ENCODE measurements around the gene DUOX1.

DUOX1 gene

DNA sequence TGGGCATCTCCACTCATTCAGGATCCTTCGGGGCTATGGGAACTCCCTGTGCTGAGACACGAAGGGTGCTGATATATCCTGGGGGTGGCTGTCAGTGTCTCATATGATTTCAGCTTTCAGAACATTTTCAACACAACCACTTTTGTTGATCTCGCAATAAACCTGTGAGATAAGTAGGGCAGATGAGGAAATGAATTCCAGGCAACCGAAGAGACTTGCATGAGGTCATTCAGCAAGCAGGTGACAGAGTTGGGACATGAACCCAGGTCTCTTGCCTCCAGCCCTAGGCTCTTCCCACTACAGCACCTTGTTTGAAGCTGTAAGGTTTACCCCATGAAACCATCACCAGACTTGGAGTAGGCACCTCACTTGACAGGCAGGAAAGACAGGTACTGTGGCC is 16.6 kb downstream of the DUOX1 start:
- Histone ChIP-seq H3K9me3 (ENCODE audit: control insufficient read depth, insufficient read depth, low read depth, low read length) (no peaks in the 10 kb centered on the region), H3K27ac (ENCODE audit: low read depth, low read length) (no peak overlapping the region), H3K4me1 (ENCODE audit: control insufficient read depth, insufficient read depth, low read length) (peaks cover 7% of the 10 kb centered on the region; the same call in 1 of the 2 replicates), H3K36me3 (ENCODE audit: control insufficient read depth, insufficient read depth, low read length) (no peaks in the 10 kb centered on the region), H3K4me3 (ENCODE audit: low read depth, low read length) (no peak overlapping the region), H3K27me3 (ENCODE audit: control insufficient read depth, insufficient read depth, low read length) (peaks cover 4% of the 10 kb centered on the region; the same call in 1 of the 2 replicates), H3K9ac (ENCODE audit: low read length) (no peak overlapping the region)

DNA sequence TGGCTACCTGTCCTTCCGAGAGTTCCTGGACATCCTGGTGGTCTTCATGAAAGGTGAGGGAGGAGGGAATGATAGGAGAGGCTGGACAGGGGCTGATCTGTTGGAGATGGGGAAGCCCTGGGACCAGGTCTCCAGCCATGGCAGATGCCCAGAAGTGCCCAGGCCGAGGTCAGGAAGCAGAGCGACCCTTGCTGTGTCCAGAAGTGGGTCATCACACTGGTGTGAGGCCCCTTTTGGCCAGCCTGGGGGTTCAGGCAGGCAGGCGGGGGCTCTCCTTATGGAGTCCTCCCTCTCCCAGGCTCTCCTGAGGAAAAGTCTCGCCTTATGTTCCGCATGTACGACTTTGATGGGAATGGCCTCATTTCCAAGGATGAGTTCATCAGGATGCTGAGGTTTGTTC is 17.8 kb downstream of the DUOX1 start:
- H3K9me3 ChIP-seq (ENCODE audit: control insufficient read depth, insufficient read depth, low read depth, low read length): no peaks in the 10 kb centered on the region
- H3K27me3 ChIP-seq (ENCODE audit: control insufficient read depth, insufficient read depth, low read length): peaks cover 4% of the 10 kb centered on the region; the same call in 1 of the 2 replicates
- H3K4me1 ChIP-seq (ENCODE audit: control insufficient read depth, insufficient read depth, low read length): peaks cover 7% of the 10 kb centered on the region; the same call in 1 of the 2 replicates
- no peaks in the 10 kb centered on the region for H3K36me3 ChIP-seq (ENCODE audit: control insufficient read depth, insufficient read depth, low read length)
- H3K9ac ChIP-seq (ENCODE audit: low read length): no peak overlapping the region
- no peak overlapping the region for H3K4me3 ChIP-seq (ENCODE audit: low read depth, low read length)
- no peak overlapping the region for H3K27ac ChIP-seq (ENCODE audit: low read depth, low read length)

DNA sequence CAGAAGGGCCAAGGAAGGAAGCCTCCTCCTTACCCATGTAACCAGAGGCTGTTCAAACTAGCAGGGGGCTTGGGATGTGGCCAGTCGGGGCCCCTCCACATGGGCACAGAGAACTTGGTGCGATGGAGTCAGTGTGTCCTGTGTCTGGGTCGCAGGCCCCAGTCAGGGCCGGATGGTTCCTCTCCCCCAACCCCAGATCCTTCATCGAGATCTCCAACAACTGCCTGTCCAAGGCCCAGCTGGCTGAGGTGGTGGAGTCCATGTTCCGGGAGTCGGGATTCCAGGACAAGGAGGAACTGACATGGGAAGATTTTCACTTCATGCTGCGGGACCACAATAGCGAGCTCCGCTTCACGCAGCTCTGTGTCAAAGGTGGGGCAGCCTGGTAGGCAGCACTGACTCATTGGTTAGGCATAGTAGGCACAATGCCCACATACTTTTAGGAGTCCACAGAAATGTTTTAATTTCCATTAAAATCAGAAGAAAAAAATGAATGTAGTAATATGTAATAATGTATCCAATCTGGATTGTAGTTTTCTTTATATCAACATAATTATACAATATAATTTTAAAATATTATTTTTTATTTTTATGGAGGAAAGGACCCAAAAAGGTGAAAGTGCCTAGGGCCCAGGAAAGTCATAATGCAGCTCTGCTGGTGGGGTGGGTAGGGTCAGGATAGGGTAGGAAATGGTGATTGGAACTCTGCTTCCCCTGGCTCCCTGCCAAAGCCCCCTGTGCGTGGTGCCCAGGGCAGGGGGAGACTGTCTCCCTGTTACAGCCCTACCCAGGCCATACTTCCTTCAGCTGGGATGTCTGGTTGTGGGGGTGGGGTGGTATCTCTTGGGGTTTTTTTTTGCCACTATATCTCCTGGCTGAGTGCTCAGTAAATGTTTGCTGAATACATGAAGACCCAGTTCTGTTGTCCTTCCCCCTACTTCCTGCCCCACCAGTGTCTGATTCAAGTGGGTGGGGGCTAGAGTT is 18.6 kb downstream of the DUOX1 start:
- H3K27ac ChIP-seq (ENCODE audit: low read depth, low read length): no peak overlapping the region

DNA sequence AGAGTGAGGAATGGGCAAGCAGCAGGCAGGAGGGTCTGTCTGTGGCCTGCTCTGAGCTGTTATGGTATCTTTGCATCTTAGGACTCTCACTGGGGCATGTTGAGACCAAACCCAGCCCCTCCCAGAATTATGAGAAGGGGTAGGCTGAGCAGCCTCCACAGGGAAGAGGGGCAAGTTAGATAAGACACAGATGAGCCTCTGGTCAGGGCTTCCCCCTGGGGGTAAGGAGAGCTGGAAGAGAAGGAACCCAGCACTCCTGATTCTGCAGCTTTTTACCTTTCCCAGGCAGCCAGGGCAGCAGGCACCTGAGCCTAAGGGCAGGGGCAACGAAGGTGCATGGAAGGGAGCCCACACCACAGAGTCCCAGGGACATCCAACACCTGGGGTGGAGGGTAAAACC is 19.3 kb downstream of the DUOX1 start:
- H3K27ac ChIP-seq (ENCODE audit: low read depth, low read length): no peak overlapping the region
- peaks cover 4% of the 10 kb centered on the region; the same call in 1 of the 2 replicates for H3K27me3 ChIP-seq (ENCODE audit: control insufficient read depth, insufficient read depth, low read length)
- no peak overlapping the region for H3K9ac ChIP-seq (ENCODE audit: low read length)
- no peak overlapping the region for H3K4me3 ChIP-seq (ENCODE audit: low read depth, low read length)
- H3K4me1 ChIP-seq (ENCODE audit: control insufficient read depth, insufficient read depth, low read length): peaks cover 7% of the 10 kb centered on the region; the same call in 1 of the 2 replicates
- H3K9me3 ChIP-seq (ENCODE audit: control insufficient read depth, insufficient read depth, low read depth, low read length): no peaks in the 10 kb centered on the region
- H3K36me3 ChIP-seq (ENCODE audit: control insufficient read depth, insufficient read depth, low read length): no peaks in the 10 kb centered on the region

More for the DNA sequence above, 18.6 kb downstream of the DUOX1 start:
- no peak overlapping the region for H3K4me3 ChIP-seq (ENCODE audit: low read depth, low read length)
- no peak overlapping the region for H3K9ac ChIP-seq (ENCODE audit: low read length)
- no peaks in the 10 kb centered on the region for H3K9me3 ChIP-seq (ENCODE audit: control insufficient read depth, insufficient read depth, low read depth, low read length)
- peaks cover 7% of the 10 kb centered on the region; the same call in 1 of the 2 replicates for H3K4me1 ChIP-seq (ENCODE audit: control insufficient read depth, insufficient read depth, low read length)
- peaks cover 4% of the 10 kb centered on the region; the same call in 1 of the 2 replicates for H3K27me3 ChIP-seq (ENCODE audit: control insufficient read depth, insufficient read depth, low read length)
- H3K36me3 ChIP-seq (ENCODE audit: control insufficient read depth, insufficient read depth, low read length): no peaks in the 10 kb centered on the region

DNA sequence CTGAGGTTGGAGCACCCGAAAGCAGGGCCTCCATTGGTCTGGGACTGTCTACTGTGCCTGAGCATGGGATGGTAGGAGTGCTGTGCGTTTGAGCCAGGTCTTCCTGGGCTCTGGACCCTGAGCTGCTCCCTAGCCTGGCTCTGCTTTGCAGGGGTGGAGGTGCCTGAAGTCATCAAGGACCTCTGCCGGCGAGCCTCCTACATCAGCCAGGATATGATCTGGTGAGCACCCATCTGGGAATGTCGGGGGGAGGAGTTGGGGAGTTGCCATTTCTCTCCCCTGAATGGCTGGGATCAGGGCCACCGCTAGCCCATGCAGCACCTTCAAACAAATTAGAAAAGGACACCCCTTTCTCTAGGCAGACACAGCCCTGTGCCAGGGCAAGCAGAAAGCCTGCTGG is 20.7 kb downstream of the DUOX1 start:
- Histone ChIP-seq H3K27me3 (ENCODE audit: control insufficient read depth, insufficient read depth, low read length) (0 out of 2 replicates have a peak, but pooled peaks cover 2% of the 10 kb centered on the region), H3K9me3 (ENCODE audit: control insufficient read depth, insufficient read depth, low read depth, low read length) (no peaks in the 10 kb centered on the region), H3K4me1 (ENCODE audit: control insufficient read depth, insufficient read depth, low read length) (peaks cover 7% of the 10 kb centered on the region; the same call in 1 of the 2 replicates), H3K36me3 (ENCODE audit: control insufficient read depth, insufficient read depth, low read length) (no peaks in the 10 kb centered on the region), H3K4me3 (ENCODE audit: low read depth, low read length) (no peak overlapping the region), H3K9ac (ENCODE audit: low read length) (no peak overlapping the region), H3K27ac (ENCODE audit: low read depth, low read length) (no peak overlapping the region)

DNA sequence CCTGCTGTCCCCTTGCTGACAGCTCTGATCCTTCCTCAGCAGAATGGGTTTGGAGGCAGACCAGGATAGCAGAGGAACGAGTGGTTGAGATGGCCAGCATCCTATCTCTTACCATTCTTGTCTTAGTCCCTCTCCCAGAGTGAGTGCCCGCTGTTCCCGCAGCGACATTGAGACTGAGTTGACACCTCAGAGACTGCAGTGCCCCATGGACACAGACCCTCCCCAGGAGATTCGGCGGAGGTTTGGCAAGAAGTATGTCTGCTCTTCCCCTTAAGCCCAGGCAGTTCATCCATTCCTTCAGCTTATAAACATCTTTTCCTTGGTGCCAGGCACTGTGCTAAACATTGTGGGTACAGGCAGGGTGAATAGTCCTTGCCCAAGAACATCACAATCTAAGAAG is 21.2 kb downstream of the DUOX1 start:
- Histone ChIP-seq H3K9me3 (ENCODE audit: control insufficient read depth, insufficient read depth, low read depth, low read length) (no peaks in the 10 kb centered on the region), H3K9ac (ENCODE audit: low read length) (no peak overlapping the region), H3K4me3 (ENCODE audit: low read depth, low read length) (no peak overlapping the region), H3K27me3 (ENCODE audit: control insufficient read depth, insufficient read depth, low read length) (0 out of 2 replicates have a peak, but pooled peaks cover 2% of the 10 kb centered on the region), H3K27ac (ENCODE audit: low read depth, low read length) (no peak overlapping the region), H3K4me1 (ENCODE audit: control insufficient read depth, insufficient read depth, low read length) (peaks cover 7% of the 10 kb centered on the region; the same call in 1 of the 2 replicates), H3K36me3 (ENCODE audit: control insufficient read depth, insufficient read depth, low read length) (no peaks in the 10 kb centered on the region)

DNA sequence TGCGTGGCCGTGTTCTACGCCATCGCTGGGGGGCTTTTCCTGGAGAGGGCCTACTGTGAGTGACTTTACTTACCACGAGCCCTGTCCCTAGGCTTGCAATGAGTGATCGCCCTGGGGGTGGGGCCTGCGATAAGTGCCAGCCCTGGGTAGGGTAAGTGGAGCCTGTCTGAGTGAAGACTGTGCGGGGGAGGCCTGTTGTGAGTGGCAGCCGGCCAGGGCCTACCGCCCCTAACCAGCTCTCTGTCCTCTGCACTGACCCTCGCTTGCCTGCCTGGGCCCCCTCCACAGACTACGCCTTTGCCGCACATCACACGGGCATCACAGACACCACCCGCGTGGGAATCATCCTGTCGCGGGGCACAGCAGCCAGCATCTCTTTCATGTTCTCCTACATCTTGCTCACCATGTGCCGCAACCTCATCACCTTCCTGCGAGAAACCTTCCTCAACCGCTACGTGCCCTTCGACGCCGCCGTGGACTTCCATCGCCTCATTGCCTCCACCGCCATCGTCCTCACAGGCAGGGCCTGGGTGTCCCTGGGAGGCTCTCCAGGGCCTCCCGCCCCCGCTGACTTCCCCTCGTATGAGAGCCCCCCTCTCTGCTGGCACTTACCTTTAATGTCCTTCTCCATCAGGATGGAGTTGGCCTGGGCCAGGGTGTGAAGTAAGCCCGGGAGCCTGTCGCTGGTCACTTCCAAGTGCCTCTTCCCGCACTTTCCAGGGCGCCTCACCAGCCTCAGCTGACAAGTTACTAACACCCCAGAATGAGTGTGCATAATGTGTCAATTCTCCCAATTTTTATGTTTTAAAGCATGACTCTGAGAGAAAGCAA is 22.4 kb downstream of the DUOX1 start:
- Histone ChIP-seq H3K9me3 (ENCODE audit: control insufficient read depth, insufficient read depth, low read depth, low read length) (no peaks in the 10 kb centered on the region), H3K27me3 (ENCODE audit: control insufficient read depth, insufficient read depth, low read length) (no peaks in the 10 kb centered on the region), H3K9ac (ENCODE audit: low read length) (no peak overlapping the region), H3K4me1 (ENCODE audit: control insufficient read depth, insufficient read depth, low read length) (peaks cover 10% of the 10 kb centered on the region; the same call in 1 of the 2 replicates), H3K4me3 (ENCODE audit: low read depth, low read length) (no peak overlapping the region), H3K36me3 (ENCODE audit: control insufficient read depth, insufficient read depth, low read length) (no peaks in the 10 kb centered on the region), H3K27ac (ENCODE audit: low read depth, low read length) (no peak overlapping the region)

DNA sequence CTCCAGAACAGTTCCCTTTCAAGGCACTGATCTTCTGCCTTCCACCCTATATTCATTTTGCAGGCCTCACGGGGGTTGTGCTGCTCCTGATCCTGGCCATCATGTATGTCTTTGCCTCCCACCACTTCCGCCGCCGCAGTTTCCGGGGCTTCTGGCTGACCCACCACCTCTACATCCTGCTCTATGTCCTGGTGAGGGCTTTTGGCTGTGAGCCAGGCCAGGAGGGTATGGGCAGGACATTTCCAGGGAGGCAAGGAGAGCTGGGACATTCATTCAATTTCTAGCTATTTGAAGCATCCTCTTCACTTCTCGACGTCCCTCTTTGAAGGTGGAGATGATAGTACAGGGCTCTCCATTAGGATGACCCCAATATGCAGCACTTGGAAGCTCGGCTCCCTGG is 25.9 kb downstream of the DUOX1 start:
- H3K4me1 ChIP-seq (ENCODE audit: control insufficient read depth, insufficient read depth, low read length): peaks cover 10% of the 10 kb centered on the region; the same call in 1 of the 2 replicates
- no peaks in the 10 kb centered on the region for H3K9me3 ChIP-seq (ENCODE audit: control insufficient read depth, insufficient read depth, low read depth, low read length)
- no peak overlapping the region for H3K27ac ChIP-seq (ENCODE audit: low read depth, low read length)
- H3K27me3 ChIP-seq (ENCODE audit: control insufficient read depth, insufficient read depth, low read length): no peaks in the 10 kb centered on the region
- no peak overlapping the region for H3K4me3 ChIP-seq (ENCODE audit: low read depth, low read length)
- no peaks in the 10 kb centered on the region for H3K36me3 ChIP-seq (ENCODE audit: control insufficient read depth, insufficient read depth, low read length)
- no peak overlapping the region for H3K9ac ChIP-seq (ENCODE audit: low read length)

DNA sequence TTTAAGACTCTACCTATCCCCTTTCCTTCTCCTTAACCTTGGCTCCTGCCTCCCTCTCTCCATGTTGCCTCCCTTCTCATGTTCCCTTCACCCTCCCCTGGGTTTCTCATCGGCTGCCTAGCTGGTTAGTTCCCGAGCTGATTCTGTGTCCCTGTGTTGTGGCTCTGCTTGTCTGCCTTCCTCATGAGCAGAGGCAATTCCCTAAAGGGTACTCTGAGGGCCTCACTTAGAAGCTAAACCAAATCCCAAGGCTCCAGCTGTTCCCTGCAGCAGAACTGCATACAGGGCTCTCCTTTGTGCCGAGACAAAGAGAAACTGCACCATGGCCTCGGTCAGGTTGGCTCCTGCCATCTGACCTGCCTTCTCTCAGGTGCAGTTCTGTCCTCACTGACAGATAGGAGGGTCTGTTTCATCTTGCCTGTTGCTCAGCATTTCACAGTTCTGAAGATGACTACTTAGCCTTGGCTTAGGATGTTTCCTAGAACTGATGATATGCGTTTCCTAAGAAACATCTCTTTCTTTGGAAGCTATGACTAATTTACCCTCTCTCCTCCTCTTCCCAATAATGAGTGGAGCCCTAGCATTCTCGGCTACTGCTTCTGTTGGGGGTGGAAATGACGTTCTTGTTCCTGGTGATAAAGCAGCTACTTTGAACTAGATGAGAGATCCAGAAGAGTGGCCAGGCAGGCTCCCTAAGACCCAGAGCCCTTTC is 27.1 kb downstream of the DUOX1 start:
- Histone ChIP-seq H3K9me3 (ENCODE audit: control insufficient read depth, insufficient read depth, low read depth, low read length) (no peaks in the 10 kb centered on the region), H3K9ac (ENCODE audit: low read length) (no peak overlapping the region), H3K4me3 (ENCODE audit: low read depth, low read length) (no peak overlapping the region), H3K27ac (ENCODE audit: low read depth, low read length) (no peak overlapping the region), H3K4me1 (ENCODE audit: control insufficient read depth, insufficient read depth, low read length) (peaks cover 10% of the 10 kb centered on the region; the same call in 1 of the 2 replicates), H3K27me3 (ENCODE audit: control insufficient read depth, insufficient read depth, low read length) (no peaks in the 10 kb centered on the region), H3K36me3 (ENCODE audit: control insufficient read depth, insufficient read depth, low read length) (no peaks in the 10 kb centered on the region)

DNA sequence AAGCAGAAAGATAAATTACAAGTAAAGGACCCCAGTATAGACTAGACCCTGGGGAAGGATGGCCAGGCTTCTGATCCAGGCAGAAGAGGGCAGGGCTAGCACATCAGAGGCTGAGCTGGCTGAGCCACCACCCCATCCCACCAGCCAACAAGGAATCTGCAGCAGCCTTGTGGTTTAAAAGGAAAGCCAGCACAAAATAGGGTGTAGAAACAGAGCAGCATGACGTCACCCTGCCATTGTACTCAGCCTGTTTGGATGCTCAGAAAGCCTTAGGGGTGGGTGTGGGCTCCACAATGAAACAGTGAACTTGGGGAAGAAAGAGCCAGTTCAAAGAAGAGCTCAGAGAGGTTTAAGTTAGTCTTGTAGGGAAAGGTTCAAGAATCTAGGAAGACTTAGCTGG is 28.2 kb downstream of the DUOX1 start:
- Histone ChIP-seq H3K36me3 (ENCODE audit: control insufficient read depth, insufficient read depth, low read length) (no peaks in the 10 kb centered on the region), H3K27me3 (ENCODE audit: control insufficient read depth, insufficient read depth, low read length) (no peaks in the 10 kb centered on the region), H3K27ac (ENCODE audit: low read depth, low read length) (no peak overlapping the region), H3K4me1 (ENCODE audit: control insufficient read depth, insufficient read depth, low read length) (peaks cover 16% of the 10 kb centered on the region), H3K4me3 (ENCODE audit: low read depth, low read length) (no peak overlapping the region), H3K9ac (ENCODE audit: low read length) (no peak overlapping the region), H3K9me3 (ENCODE audit: control insufficient read depth, insufficient read depth, low read depth, low read length) (no peaks in the 10 kb centered on the region)
